GM12878 (cell line): ENCODE measurements around the gene PRKAB1. TPM values are rescaled to one million over a fixed set of nuclear protein-coding genes. Genes with fewer than 3 reads are reported as not detected.

ENCODE experiments used
- ATAC-seq: fragments of 200-7000 bp; cut with Tn5 transposase; 3 replicates; pipeline ENCODE4 v1.9.1; 2020; ENCODE audit warnings: mild to moderate bottlenecking, moderate library complexity
- BruUV-seq: library from RNA; stranded (reverse); fragments of 400-500 nt; replicated peaks from 2 replicates; lab custom pipeline; 2021; lab: Mats Ljungman, UMichigan
- CTCF ChIA-PET: fragments of 300-600 bp; sonication (Branson Sonifier 250); formaldehyde crosslinking; extraction: SDS; loops from one replicate; lab custom pipeline; 2021; ENCODE audit warnings: inconsistent platforms; lab: Yijun Ruan, JAX
- POLR2A ChIA-PET: fragments of 350-600 bp; formaldehyde crosslinking; extraction: SDS; loops from one replicate; lab custom pipeline; 2021; ENCODE audit warnings: inconsistent platforms; lab: Charles Lee
- RAD21 ChIA-PET: fragments of 300-600 bp; sonication (Branson Sonifier 250); formaldehyde crosslinking; loops from one replicate; lab custom pipeline; 2023; ENCODE audit warnings: antibody characterized with exemption; ENCODE audit not compliant: unreplicated experiment; lab: Charles Lee
- SMC1A ChIA-PET: fragments of 300-600 bp; sonication (Branson Sonifier 250); formaldehyde crosslinking; loops from one replicate; lab custom pipeline; 2023; ENCODE audit not compliant: unreplicated experiment, uncharacterized antibody; lab: Charles Lee
- DNase-seq: peaks from one replicate; pipeline ENCODE4 v3.0.0-alpha.2; 2011; ENCODE audit warnings: low read depth, low spot score
- FAIRE-seq: peaks from 3 replicates; lab custom pipeline; 2011; peaks lifted over from hg19 to GRCh38; lab: Jason Lieb, UNC
- H2AFZ ChIP-seq: 2 replicates; pipeline ENCODE4 v1.6.0; 2011; ENCODE audit warnings: low read depth, low read length, control low read depth; ENCODE audit not compliant: control insufficient read depth
- H3K27ac ChIP-seq: 2 replicates; pipeline ENCODE4 v1.5.1; 2011; ENCODE audit warnings: control low read depth; ENCODE audit not compliant: control insufficient read depth, insufficient read depth
- H3K27me3 ChIP-seq, 2 experiments: replicated peaks in 1 of 2; 2 replicates each; pipeline versions ENCODE4 v1.6.0 to v1.6.1; 2011; ENCODE audit warnings: low read length in 1 of 2; ENCODE audit not compliant: control insufficient read depth in 2 of 2, insufficient read depth in 2 of 2
- H3K36me3 ChIP-seq, 2 experiments: 2 replicates each; pipeline ENCODE4 v1.5.1; 2011; ENCODE audit warnings: low read length in 1 of 2; ENCODE audit not compliant: control insufficient read depth in 2 of 2, insufficient read depth in 2 of 2
- H3K4me1 ChIP-seq: 2 replicates; pipeline ENCODE4 v1.6.1; 2011; ENCODE audit warnings: mild to moderate bottlenecking, low read length, moderate library complexity, mixed read lengths; ENCODE audit not compliant: control insufficient read depth, insufficient read depth
- H3K4me2 ChIP-seq: 2 replicates; pipeline ENCODE4 v1.6.0; 2011; ENCODE audit warnings: control low read depth; ENCODE audit not compliant: control insufficient read depth, insufficient read depth
- H3K4me3 ChIP-seq: fragments of 200-600 bp; sonication (generic); 2 replicates; pipeline ENCODE4 v1.5.1; 2016
- H3K79me2 ChIP-seq: 2 replicates; pipeline ENCODE4 v1.6.0; 2011; ENCODE audit warnings: low read length; ENCODE audit not compliant: control insufficient read depth, insufficient read depth
- H3K9ac ChIP-seq: 2 replicates; pipeline ENCODE4 v1.8.0; 2011; ENCODE audit warnings: low read length, control low read depth, mixed read lengths; ENCODE audit not compliant: control insufficient read depth, insufficient read depth
- H3K9me3 ChIP-seq: replicated peaks from 3 replicates; pipeline ENCODE4 v1.5.1; 2011; ENCODE audit warnings: mild to moderate bottlenecking, low read length; ENCODE audit not compliant: control insufficient read depth, insufficient read depth
- H4K20me1 ChIP-seq: 2 replicates; pipeline ENCODE4 v1.6.0; 2011; ENCODE audit not compliant: control insufficient read depth, insufficient read depth
- FOS ChIP-seq: IDR thresholded peaks from 3 replicates; pipeline ENCODE4 v1.6.1; 2011; ENCODE audit warnings: borderline replicate concordance; ENCODE audit not compliant: insufficient read length; ENCODE audit errors: extremely low read depth
- FOXK2 ChIP-seq: fragments of 450-650 bp; IDR thresholded peaks from 2 replicates; pipeline ENCODE4 v1.6.1; 2017; ENCODE audit warnings: mild to moderate bottlenecking, moderate library complexity
- HDAC2 ChIP-seq: fragments of 200-600 bp; sonication (generic); IDR thresholded peaks from 2 replicates; pipeline ENCODE4 v1.6.1; 2017
- MTA3 ChIP-seq: IDR thresholded peaks from 2 replicates; pipeline ENCODE4 v1.6.1; 2012; ENCODE audit warnings: low read length, inconsistent platforms, borderline replicate concordance
- RCOR1 ChIP-seq: conservative IDR thresholded peaks from 2 replicates; pipeline ENCODE4 v1.6.1; 2012; ENCODE audit warnings: low read depth, low read length, improper control_type of control experiment
- TBL1XR1 ChIP-seq: IDR thresholded peaks from 2 replicates; pipeline ENCODE4 v1.6.1; 2012; ENCODE audit warnings: low read depth, low read length, improper control_type of control experiment
- ZNF24 ChIP-seq: fragments of 450-650 bp; IDR thresholded peaks from 2 replicates; pipeline ENCODE4 v1.6.1; 2017; ENCODE audit warnings: antibody characterized with exemption, mild to moderate bottlenecking
- WGBS: methylation state at CpG from one replicate; pipeline ENCODE4 v1.1.6; 2016; ENCODE audit warnings: low lambda C conversion rate; ENCODE audit not compliant: insufficient replicate concordance, insufficient coverage; ENCODE audit errors: missing lambda C conversion rate; 5-methylcytosine and 5-hydroxymethylcytosine counted together
- in situ Hi-C: fragments of 300-500 bp; cut with MboI; formaldehyde crosslinking; loops from 9 replicates; pipeline ENCODE4 v1.14.3; 2018; ENCODE audit warnings: mixed read lengths
- intact Hi-C: fragments of 100-400 bp; cut with micrococcal nuclease; formaldehyde crosslinking; loops from one replicate; pipeline ENCODE4 v1.14.2; 2022; ENCODE audit not compliant: unreplicated experiment
- polyA plus RNA-seq, 11 experiments: library from polyadenylated mRNA; depleted of rRNA in 4 of 11; unstranded in 6 of 11; stranded (reverse) in 5 of 11; fragments of >200 nt; fragmentation: Nextera tagmentation in 4 of 11; fragmentation: Illumina TruSeq in 1 of 11; extraction: Ambion mirVana in 4 of 11; extraction: Trizol in 1 of 11; gene quantifications; 1 replicate in 1 of 11; 2 replicates in 10 of 11; pipeline versions ENCODE4 v1.2.1 to v1.2.3, GENCODE V29; 2011 to 2016; ENCODE audit warnings: inconsistent platforms in 2 of 11, missing spikeins in 2 of 11, low read depth in 1 of 11
- total RNA-seq, 4 experiments: library from RNA; depleted of rRNA in 3 of 4; stranded (reverse); fragments of >200 nt in 3 of 4; fragmentation: Illumina TruSeq in 1 of 4; extraction: Trizol in 1 of 4; gene quantifications; 2 replicates each; pipeline versions ENCODE4 v1.2.1 to v1.2.3, GENCODE V29; 2013 to 2021
- TF ChIP-seq, protein P1 (sequence below): fragments of 450-650 bp; conservative IDR thresholded peaks from 2 replicates; pipeline ENCODE4 v1.6.1; 2017; ENCODE audit warnings: mild to moderate bottlenecking, moderate library complexity
- TF ChIP-seq, protein P2 (sequence below): IDR thresholded peaks from 2 replicates; pipeline ENCODE4 v1.6.1; 2012; ENCODE audit warnings: low read depth, low read length, improper control_type of control experiment
- TF ChIP-seq, protein P3 (sequence below): IDR thresholded peaks from 2 replicates; pipeline ENCODE4 v1.6.1; 2011; ENCODE audit warnings: borderline replicate concordance, low read depth, mild to moderate bottlenecking, moderate library complexity, low read length; ENCODE audit not compliant: insufficient read depth, poor library complexity, severe bottlenecking
- TF ChIP-seq, protein P4 (sequence below): fragments of 450-650 bp; IDR thresholded peaks from 2 replicates; pipeline ENCODE4 v1.6.1; 2018; ENCODE audit warnings: mild to moderate bottlenecking, low read depth, moderate library complexity; ENCODE audit not compliant: partially characterized antibody

PRKAB1 gene
- total and polyA plus RNA-seq, 10 of the 15 experiments (the other 5 are each of a cell fraction or from before 2014, with no cell fraction given): 24.6 to 85.0 (median 50.6) TPM

DNA sequence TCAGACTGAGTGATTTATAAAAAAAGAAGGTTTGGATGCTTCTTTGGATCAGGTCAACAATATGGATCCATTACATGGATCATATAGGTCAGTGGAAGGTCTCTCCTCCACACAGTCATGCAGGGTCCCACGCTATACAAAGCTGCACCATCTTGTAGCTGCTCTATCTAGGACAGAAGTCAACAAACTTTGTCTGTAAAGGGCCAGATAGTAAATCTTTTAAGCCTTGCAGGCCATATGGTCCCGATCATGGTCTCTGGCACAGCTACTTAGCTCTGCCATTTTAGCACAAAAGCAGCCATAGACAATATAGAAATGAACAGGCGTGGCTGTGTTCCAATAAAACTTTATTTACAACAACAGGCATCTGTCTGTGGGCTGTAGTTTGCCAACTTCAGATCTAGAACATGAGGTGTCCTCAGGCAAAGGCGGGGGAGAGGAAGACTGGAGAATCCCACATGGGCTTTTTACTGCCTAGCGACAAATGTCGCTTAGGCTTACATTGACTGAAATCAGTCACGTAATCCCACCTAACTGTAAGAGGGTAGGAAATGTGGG, 37.6 kb upstream of the PRKAB1 start (continued):
- TF ChIP-seq, protein P1, sequence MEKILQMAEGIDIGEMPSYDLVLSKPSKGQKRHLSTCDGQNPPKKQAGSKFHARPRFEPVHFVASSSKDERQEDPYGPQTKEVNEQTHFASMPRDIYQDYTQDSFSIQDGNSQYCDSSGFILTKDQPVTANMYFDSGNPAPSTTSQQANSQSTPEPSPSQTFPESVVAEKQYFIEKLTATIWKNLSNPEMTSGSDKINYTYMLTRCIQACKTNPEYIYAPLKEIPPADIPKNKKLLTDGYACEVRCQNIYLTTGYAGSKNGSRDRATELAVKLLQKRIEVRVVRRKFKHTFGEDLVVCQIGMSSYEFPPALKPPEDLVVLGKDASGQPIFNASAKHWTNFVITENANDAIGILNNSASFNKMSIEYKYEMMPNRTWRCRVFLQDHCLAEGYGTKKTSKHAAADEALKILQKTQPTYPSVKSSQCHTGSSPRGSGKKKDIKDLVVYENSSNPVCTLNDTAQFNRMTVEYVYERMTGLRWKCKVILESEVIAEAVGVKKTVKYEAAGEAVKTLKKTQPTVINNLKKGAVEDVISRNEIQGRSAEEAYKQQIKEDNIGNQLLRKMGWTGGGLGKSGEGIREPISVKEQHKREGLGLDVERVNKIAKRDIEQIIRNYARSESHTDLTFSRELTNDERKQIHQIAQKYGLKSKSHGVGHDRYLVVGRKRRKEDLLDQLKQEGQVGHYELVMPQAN: no peak
- TF ChIP-seq, protein P2, sequence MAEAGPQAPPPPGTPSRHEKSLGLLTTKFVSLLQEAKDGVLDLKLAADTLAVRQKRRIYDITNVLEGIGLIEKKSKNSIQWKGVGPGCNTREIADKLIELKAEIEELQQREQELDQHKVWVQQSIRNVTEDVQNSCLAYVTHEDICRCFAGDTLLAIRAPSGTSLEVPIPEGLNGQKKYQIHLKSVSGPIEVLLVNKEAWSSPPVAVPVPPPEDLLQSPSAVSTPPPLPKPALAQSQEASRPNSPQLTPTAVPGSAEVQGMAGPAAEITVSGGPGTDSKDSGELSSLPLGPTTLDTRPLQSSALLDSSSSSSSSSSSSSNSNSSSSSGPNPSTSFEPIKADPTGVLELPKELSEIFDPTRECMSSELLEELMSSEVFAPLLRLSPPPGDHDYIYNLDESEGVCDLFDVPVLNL: no peak
- TF ChIP-seq FOXK2: no peak
- no peak for TF ChIP-seq HDAC2
- TF ChIP-seq, protein P3, sequence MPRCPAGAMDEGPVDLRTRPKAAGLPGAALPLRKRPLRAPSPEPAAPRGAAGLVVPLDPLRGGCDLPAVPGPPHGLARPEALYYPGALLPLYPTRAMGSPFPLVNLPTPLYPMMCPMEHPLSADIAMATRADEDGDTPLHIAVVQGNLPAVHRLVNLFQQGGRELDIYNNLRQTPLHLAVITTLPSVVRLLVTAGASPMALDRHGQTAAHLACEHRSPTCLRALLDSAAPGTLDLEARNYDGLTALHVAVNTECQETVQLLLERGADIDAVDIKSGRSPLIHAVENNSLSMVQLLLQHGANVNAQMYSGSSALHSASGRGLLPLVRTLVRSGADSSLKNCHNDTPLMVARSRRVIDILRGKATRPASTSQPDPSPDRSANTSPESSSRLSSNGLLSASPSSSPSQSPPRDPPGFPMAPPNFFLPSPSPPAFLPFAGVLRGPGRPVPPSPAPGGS: no peak

DNA sequence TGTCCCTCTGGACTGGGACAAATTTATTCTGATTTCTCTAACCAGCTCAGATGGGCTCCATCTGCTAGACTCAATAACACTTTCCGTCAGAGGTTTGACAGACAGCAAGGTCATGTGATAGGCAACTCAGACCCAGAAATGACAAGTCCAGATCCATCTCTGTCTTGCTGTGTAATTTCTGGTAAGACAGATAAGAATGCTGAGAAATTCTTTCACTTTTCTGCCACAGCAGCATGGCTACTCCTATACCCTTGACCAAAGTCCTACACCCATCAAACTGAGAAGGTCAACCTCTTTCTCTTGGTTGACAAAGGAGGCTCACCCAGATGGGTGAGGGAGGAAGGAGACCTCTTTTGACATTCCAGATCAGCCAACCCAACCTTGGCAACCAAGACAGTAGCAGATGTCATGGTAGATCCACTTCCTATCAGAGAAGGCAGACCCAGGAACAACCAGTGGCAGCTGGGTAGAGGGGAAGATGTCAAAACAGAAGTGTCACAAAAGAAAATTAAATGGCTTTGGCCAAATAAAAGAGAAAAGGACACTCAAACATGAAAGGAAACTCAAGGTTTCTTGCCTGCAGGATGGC, 36.9 kb upstream of the PRKAB1 start:
- BruUV-seq: no TSS peak
- TF ChIP-seq, protein P4, sequence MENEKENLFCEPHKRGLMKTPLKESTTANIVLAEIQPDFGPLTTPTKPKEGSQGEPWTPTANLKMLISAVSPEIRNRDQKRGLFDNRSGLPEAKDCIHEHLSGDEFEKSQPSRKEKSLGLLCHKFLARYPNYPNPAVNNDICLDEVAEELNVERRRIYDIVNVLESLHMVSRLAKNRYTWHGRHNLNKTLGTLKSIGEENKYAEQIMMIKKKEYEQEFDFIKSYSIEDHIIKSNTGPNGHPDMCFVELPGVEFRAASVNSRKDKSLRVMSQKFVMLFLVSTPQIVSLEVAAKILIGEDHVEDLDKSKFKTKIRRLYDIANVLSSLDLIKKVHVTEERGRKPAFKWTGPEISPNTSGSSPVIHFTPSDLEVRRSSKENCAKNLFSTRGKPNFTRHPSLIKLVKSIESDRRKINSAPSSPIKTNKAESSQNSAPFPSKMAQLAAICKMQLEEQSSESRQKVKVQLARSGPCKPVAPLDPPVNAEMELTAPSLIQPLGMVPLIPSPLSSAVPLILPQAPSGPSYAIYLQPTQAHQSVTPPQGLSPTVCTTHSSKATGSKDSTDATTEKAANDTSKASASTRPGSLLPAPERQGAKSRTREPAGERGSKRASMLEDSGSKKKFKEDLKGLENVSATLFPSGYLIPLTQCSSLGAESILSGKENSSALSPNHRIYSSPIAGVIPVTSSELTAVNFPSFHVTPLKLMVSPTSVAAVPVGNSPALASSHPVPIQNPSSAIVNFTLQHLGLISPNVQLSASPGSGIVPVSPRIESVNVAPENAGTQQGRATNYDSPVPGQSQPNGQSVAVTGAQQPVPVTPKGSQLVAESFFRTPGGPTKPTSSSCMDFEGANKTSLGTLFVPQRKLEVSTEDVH: no peak
- no peak for TF ChIP-seq FOS
- TF ChIP-seq ZNF24: no peak
- no peak for TF ChIP-seq TBL1XR1
- TF ChIP-seq RCOR1: no peak
- no peak for TF ChIP-seq MTA3

More for the DNA sequence above, 36.9 kb upstream of the PRKAB1 start:
- WGBS: 47% methylated on average over 1 of the region's 1 CpG
- in situ Hi-C loops (no loop called here), intact Hi-C loops (no loop called here)
- POLR2A ChIA-PET: no interaction called here
- H3K27ac ChIP-seq: no peak overlapping the region
- H3K4me2 ChIP-seq: no peak overlapping the region
- H3K9me3 ChIP-seq: no peaks in the 10 kb centered on the region
- no peaks in the 10 kb centered on the region; a peak in 1 of 4 replicates for H3K27me3 ChIP-seq
- no peak overlapping the region for H2AFZ ChIP-seq
- DNase-seq (no peak), ATAC-seq (no peak), FAIRE-seq (no peak)
- no peaks in the 10 kb centered on the region; the same call in 1 of the 2 replicates for H4K20me1 ChIP-seq
- RAD21 ChIA-PET: no interaction called here
- no peaks in the 10 kb centered on the region for H3K4me1 ChIP-seq
- H3K36me3 ChIP-seq: no peaks in the 10 kb centered on the region
- H3K9ac ChIP-seq: no peak overlapping the region
- no peak overlapping the region for H3K4me3 ChIP-seq
- SMC1A ChIA-PET: no interaction called here
- CTCF ChIA-PET: no interaction called here
- H3K79me2 ChIP-seq: no peaks in the 10 kb centered on the region
